SKM-1 (cell line): ENCODE data around the gene SLC7A14.

Source experiments
- DNase-seq: peaks from one replicate; lab custom pipeline; 2025; ENCODE audit not compliant: unreplicated experiment; lab: John Stamatoyannopoulos, UW

Gene SLC7A14

GRCh38 chr3:170585937-170586310 lies at the start of gene SLC7A14:
TSS of gene SLC7A14 (minus strand) at chr3:170586075. CDS start at chr3:170526936, 59,139 bp downstream.
- DNase-seq, result no peak

- DNase-seq, result no peak
These were observed 49.5 kb upstream of the SLC7A14 start for GRCh38 chr3:170635385-170635735.

GRCh38 chr3:170634663-170635384 lies 48.9 kb upstream of the SLC7A14 start:
- no peak for DNase-seq

- no peak for DNase-seq
These were observed 47.7 kb upstream of the SLC7A14 start for GRCh38 chr3:170633573-170633972.

- no peak for DNase-seq
These were observed 46.9 kb upstream of the SLC7A14 start for GRCh38 chr3:170632780-170633179.

- no peak for DNase-seq
These were observed 46.0 kb upstream of the SLC7A14 start for GRCh38 chr3:170631755-170632488.

- no peak for DNase-seq
These were observed 37.6 kb upstream of the SLC7A14 start for GRCh38 chr3:170623524-170623923.

GRCh38 chr3:170622369-170623159 lies 36.7 kb upstream of the SLC7A14 start:
- DNase-seq, result no peak

GRCh38 chr3:170621256-170621655 lies 35.4 kb upstream of the SLC7A14 start:
- no peak for DNase-seq

GRCh38 chr3:170614214-170614966 lies 28.5 kb upstream of the SLC7A14 start:
- DNase-seq, result no peak

GRCh38 chr3:170611751-170612150 lies 25.9 kb upstream of the SLC7A14 start:
- DNase-seq, result no peak

- DNase-seq, result no peak
These were observed 24.5 kb upstream of the SLC7A14 start for GRCh38 chr3:170610321-170610884.

- DNase-seq, result no peak
These were observed 22.6 kb upstream of the SLC7A14 start for GRCh38 chr3:170608475-170608874.

- DNase-seq, result no peak
These were observed 20.8 kb upstream of the SLC7A14 start for GRCh38 chr3:170606675-170607074.

- no peak for DNase-seq
These were observed 19.6 kb upstream of the SLC7A14 start for GRCh38 chr3:170605490-170605889.

- no peak for DNase-seq
These were observed 18.1 kb upstream of the SLC7A14 start for GRCh38 chr3:170603770-170604510.

GRCh38 chr3:170602556-170602955 lies 16.7 kb upstream of the SLC7A14 start:
- DNase-seq, result no peak

- DNase-seq, result no peak
These were observed 14.2 kb upstream of the SLC7A14 start for GRCh38 chr3:170600005-170600624.

GRCh38 chr3:170599091-170599490 lies 13.2 kb upstream of the SLC7A14 start:
- DNase-seq, result no peak

- DNase-seq, result no peak
These were observed 12.2 kb upstream of the SLC7A14 start for GRCh38 chr3:170598091-170598502.
